ENCODE measurements around the gene ZNF557. TPM values are rescaled to one million over a fixed set of nuclear protein-coding genes. Genes with fewer than 3 reads are reported as not detected.
"Not testable (repeated sequence)": the region's sequence is repeated elsewhere in the genome, so short reads cannot be mapped to it uniquely, and the experiment has no call there.

The ZNF557 gene
- total and polyA plus RNA-seq, 10 of the 15 experiments (the other 5 are each of a cell fraction or from before 2014, with no cell fraction given) = 3.9 to 12.1 (median 9.0) TPM

- TF ChIP-seq RELA (IDR thresholded peaks at IDR 0.05; ENCODE audit: borderline replicate concordance, partially characterized antibody) = peak; percentile 89
- TF ChIP-seq, protein P1, sequence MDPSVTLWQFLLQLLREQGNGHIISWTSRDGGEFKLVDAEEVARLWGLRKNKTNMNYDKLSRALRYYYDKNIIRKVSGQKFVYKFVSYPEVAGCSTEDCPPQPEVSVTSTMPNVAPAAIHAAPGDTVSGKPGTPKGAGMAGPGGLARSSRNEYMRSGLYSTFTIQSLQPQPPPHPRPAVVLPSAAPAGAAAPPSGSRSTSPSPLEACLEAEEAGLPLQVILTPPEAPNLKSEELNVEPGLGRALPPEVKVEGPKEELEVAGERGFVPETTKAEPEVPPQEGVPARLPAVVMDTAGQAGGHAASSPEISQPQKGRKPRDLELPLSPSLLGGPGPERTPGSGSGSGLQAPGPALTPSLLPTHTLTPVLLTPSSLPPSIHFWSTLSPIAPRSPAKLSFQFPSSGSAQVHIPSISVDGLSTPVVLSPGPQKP (IDR thresholded peaks at IDR 0.05; ENCODE audit: low read depth, low read length) = peak; percentile 89
- no peak for TF ChIP-seq HDAC6 (IDR thresholded peaks at IDR 0.05; ENCODE audit: unreplicated experiment)
- no peak for TF ChIP-seq RFX5 (IDR thresholded peaks at IDR 0.05; ENCODE audit: low read depth, low read length)
- peak; percentile 46; the same call in 1 of the 2 replicates for TF ChIP-seq ATF7 (IDR thresholded peaks at IDR 0.05; ENCODE audit: low read depth)
- TF ChIP-seq NFIC (IDR thresholded peaks at IDR 0.05; ENCODE audit: low read depth, low read length) = no peak
- no peak for TF ChIP-seq MTA3 (IDR thresholded peaks at IDR 0.05; ENCODE audit: borderline replicate concordance, low read length)
- no peak for TF ChIP-seq KAT2A (conservative IDR thresholded peaks at IDR 0.05; ENCODE audit: control insufficient read depth, low read depth, low read length)
- TF ChIP-seq CHD4 (IDR thresholded peaks at IDR 0.05) = no peak
- TF ChIP-seq, protein P2, sequence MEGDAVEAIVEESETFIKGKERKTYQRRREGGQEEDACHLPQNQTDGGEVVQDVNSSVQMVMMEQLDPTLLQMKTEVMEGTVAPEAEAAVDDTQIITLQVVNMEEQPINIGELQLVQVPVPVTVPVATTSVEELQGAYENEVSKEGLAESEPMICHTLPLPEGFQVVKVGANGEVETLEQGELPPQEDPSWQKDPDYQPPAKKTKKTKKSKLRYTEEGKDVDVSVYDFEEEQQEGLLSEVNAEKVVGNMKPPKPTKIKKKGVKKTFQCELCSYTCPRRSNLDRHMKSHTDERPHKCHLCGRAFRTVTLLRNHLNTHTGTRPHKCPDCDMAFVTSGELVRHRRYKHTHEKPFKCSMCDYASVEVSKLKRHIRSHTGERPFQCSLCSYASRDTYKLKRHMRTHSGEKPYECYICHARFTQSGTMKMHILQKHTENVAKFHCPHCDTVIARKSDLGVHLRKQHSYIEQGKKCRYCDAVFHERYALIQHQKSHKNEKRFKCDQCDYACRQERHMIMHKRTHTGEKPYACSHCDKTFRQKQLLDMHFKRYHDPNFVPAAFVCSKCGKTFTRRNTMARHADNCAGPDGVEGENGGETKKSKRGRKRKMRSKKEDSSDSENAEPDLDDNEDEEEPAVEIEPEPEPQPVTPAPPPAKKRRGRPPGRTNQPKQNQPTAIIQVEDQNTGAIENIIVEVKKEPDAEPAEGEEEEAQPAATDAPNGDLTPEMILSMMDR (IDR thresholded peaks at IDR 0.05 in 2 of 3, conservative IDR thresholded peaks at IDR 0.05 in 1 of 3; ENCODE audit: control insufficient read depth in 2 of 3, extremely low read depth in 1 of 3, insufficient read depth in 1 of 3, low read depth in 3 of 3, low read length in 3 of 3) = no peak
- peak; percentile 87 for TF ChIP-seq GATAD2B (conservative IDR thresholded peaks at IDR 0.05; ENCODE audit: low read depth)
- TF ChIP-seq BCL11A (IDR thresholded peaks at IDR 0.05; ENCODE audit: low read depth, low read length) = 0 out of 2 replicates have a peak, but pooled peaks have one; percentile 2
- TF ChIP-seq RUNX3 (IDR thresholded peaks at IDR 0.05; ENCODE audit: low read length) = peak; percentile 68
- peak; percentile 95 for TF ChIP-seq ZBTB40 (IDR thresholded peaks at IDR 0.05; ENCODE audit: borderline replicate concordance)
- no peak for TF ChIP-seq JUNB (IDR thresholded peaks at IDR 0.05)
- TF ChIP-seq SIX5 (IDR thresholded peaks at IDR 0.05; ENCODE audit: low read depth, low read length, severe bottlenecking) = no peak
Observed at GRCh38 chr19:7069042-7069903, at the start of gene ZNF557 (continued).

DNA sequence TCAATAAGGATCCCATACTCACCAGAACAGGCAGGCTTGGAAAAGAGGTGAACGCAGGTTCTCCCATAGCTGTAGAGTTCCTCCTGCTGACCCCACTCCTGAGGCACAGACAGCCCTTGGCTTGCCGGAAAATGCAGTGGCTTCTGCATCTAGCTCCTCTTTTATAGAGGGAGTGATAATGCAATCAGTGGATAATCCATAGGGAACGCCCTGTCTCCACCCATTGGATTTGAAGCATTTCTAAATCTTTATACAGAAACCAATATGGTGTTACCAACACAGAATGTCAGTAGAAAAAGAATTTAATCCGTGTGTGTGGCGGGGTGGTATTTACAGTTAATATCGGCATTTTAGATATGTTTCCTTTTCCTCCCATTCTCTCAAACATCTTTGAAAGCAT is 48.2 kb upstream of the ZNF557 start, which contains the start of gene MBD3L2B:
MBD3L2B (minus strand) TSS at position 101 of the 400 bp plus-strand sequence; CDS start at position 67, 34 bp downstream.
- WGBS (ENCODE audit: insufficient coverage, insufficient replicate concordance, low lambda C conversion rate, missing lambda C conversion rate) = no CpG with 5 or more reads among the region's 6 CpGs
- FAIRE-seq = not testable (repeated sequence)

More for the DNA sequence above, 48.2 kb upstream of the ZNF557 start, which contains the start of gene MBD3L2B:
- POLR2A ChIA-PET; H3K4me2 ChIP-seq (ENCODE audit: control insufficient read depth, insufficient read depth); H4K20me1 ChIP-seq (ENCODE audit: control insufficient read depth, insufficient read depth); BruUV-seq (replicated peaks); H3K4me1 ChIP-seq (ENCODE audit: control insufficient read depth, insufficient read depth, low read length); RAD21 ChIA-PET (ENCODE audit: unreplicated experiment); DNase-seq (ENCODE audit: low read depth, low spot score); SMC1A ChIA-PET (ENCODE audit: uncharacterized antibody, unreplicated experiment); H3K9ac ChIP-seq (ENCODE audit: control insufficient read depth, insufficient read depth, low read length); intact Hi-C loops (cut with micrococcal nuclease; ENCODE audit: unreplicated experiment); H2AFZ ChIP-seq (ENCODE audit: control insufficient read depth, low read depth, low read length); H3K36me3 ChIP-seq (ENCODE audit: control insufficient read depth in 2 of 2, insufficient read depth in 2 of 2, low read length in 1 of 2); H3K4me3 ChIP-seq; H3K79me2 ChIP-seq (ENCODE audit: control insufficient read depth, insufficient read depth, low read length); ATAC-seq; in situ Hi-C loops (cut with MboI); H3K27me3 ChIP-seq (replicated peaks in 1 of 2; ENCODE audit: control insufficient read depth in 2 of 2, insufficient read depth in 2 of 2, low read length in 1 of 2); H3K27ac ChIP-seq (ENCODE audit: control insufficient read depth, insufficient read depth); H3K9me3 ChIP-seq (replicated peaks; ENCODE audit: control insufficient read depth, insufficient read depth, low read length); CTCF ChIA-PET: not testable (repeated sequence)
